ENCODE data around the gene LGR5.

- TF ChIP-seq CTCF (conservative IDR thresholded peaks at IDR 0.05) (no peak), EZH2 (IDR thresholded peaks at IDR 0.05; ENCODE audit: low read depth) (no peak)
Measured at GRCh38 chr12:71594214-71594948, 154.8 kb downstream of the LGR5 start.
